GM21423 (cell line): ENCODE measurements around the gene ZSWIM8.
"Not testable (repeated sequence)": the region's sequence is repeated elsewhere in the genome, so short reads cannot be mapped to it uniquely, and the experiment has no call there.

Source experiments
- ATAC-seq: cut with Tn5 transposase; IDR thresholded peaks from one replicate; pipeline ENCODE4 v1.9.1; 2021; ENCODE audit warnings: mild to moderate bottlenecking, moderate library complexity; ENCODE audit not compliant: unreplicated experiment

ZSWIM8 gene

GRCh38 chr10:73813333-73813732 lies 27.9 kb downstream of the ZSWIM8 start:
- ATAC-seq: no peak

- ATAC-seq: no peak
Observed at GRCh38 chr10:73814276-73814895, 29.0 kb downstream of the ZSWIM8 start.

GRCh38 chr10:73814896-73815718 lies 29.7 kb downstream of the ZSWIM8 start:
- ATAC-seq: no peak

- no peak for ATAC-seq
Observed at GRCh38 chr10:73815719-73816030, 30.3 kb downstream of the ZSWIM8 start.

GRCh38 chr10:73816917-73817729 lies 31.7 kb downstream of the ZSWIM8 start:
- ATAC-seq: no peak

GRCh38 chr10:73817826-73818225 lies 32.4 kb downstream of the ZSWIM8 start:
- no peak for ATAC-seq

GRCh38 chr10:73818402-73818801 lies 33.0 kb downstream of the ZSWIM8 start:
- ATAC-seq: no peak

- ATAC-seq: no peak
Observed at GRCh38 chr10:73819081-73819480, 33.7 kb downstream of the ZSWIM8 start.

- no peak for ATAC-seq
Observed at GRCh38 chr10:73819513-73820093, 34.2 kb downstream of the ZSWIM8 start.

GRCh38 chr10:73823391-73823790 lies 38.0 kb downstream of the ZSWIM8 start:
- ATAC-seq: no peak

- ATAC-seq: no peak
Observed at GRCh38 chr10:73824146-73824725, 38.8 kb downstream of the ZSWIM8 start.

GRCh38 chr10:73827346-73828089 lies 42.1 kb downstream of the ZSWIM8 start:
- ATAC-seq: no peak

GRCh38 chr10:73828161-73828560 lies 42.8 kb downstream of the ZSWIM8 start:
- ATAC-seq: no peak

- not testable (repeated sequence) for ATAC-seq
Observed at GRCh38 chr10:73829090-73829489, 43.7 kb downstream of the ZSWIM8 start.

- no peak for ATAC-seq
Observed at GRCh38 chr10:73836427-73836980, 51.1 kb downstream of the ZSWIM8 start.

GRCh38 chr10:73837072-73837471 lies 51.7 kb downstream of the ZSWIM8 start:
- no peak for ATAC-seq

- no peak for ATAC-seq
Observed at GRCh38 chr10:73838008-73838567, 52.7 kb downstream of the ZSWIM8 start.

GRCh38 chr10:73838827-73839226 lies 53.4 kb downstream of the ZSWIM8 start:
- ATAC-seq: no peak

- no peak for ATAC-seq
Observed at GRCh38 chr10:73839276-73839966, 54.0 kb downstream of the ZSWIM8 start.
